IMR-90 (cell line): ENCODE measurements around the gene DCC. TPM values are rescaled to one million over a fixed set of nuclear protein-coding genes. Genes with fewer than 3 reads are reported as not detected.

Source experiments
- ATAC-seq: fragments of 200-7000 bp; cut with Tn5 transposase; 2 replicates; pipeline ENCODE4 v1.9.1; 2020; ENCODE audit warnings: low read depth, mild to moderate bottlenecking, moderate library complexity
- BruUV-seq: library from RNA; stranded (reverse); fragments of 400-500 nt; replicated peaks from 2 replicates; lab custom pipeline; 2021; lab: Mats Ljungman, UMichigan
- CTCF ChIA-PET: fragments of 300-600 bp; formaldehyde crosslinking; extraction: SDS; loops from one replicate; lab custom pipeline; 2021; ENCODE audit warnings: antibody characterized with exemption; lab: Yijun Ruan, JAX
- POLR2A ChIA-PET: fragments of 300-600 bp; sonication (Branson Sonifier 250); formaldehyde crosslinking; loops from one replicate; lab custom pipeline; 2022; ENCODE audit warnings: antibody characterized with exemption; ENCODE audit not compliant: unreplicated experiment; lab: Charles Lee
- DNase-seq: peaks from one replicate; pipeline ENCODE4 v3.0.0; 2013
- H2AFZ ChIP-seq: replicated peaks from 2 replicates; pipeline ENCODE3; 2013; ENCODE audit warnings: low read length, mild to moderate bottlenecking; ENCODE audit not compliant: poor library complexity
- H2AK5ac ChIP-seq: 2 replicates; pipeline ENCODE4 v1.6.1; 2013; ENCODE audit warnings: low read depth, low read length, inconsistent platforms
- H2AK9ac ChIP-seq: replicated peaks from 2 replicates; pipeline ENCODE3; 2013; ENCODE audit warnings: mild to moderate bottlenecking, low read depth, low read length, moderate library complexity; ENCODE audit not compliant: poor library complexity
- H2BK120ac ChIP-seq: 2 replicates; pipeline ENCODE4 v1.6.1; 2013; ENCODE audit warnings: low read depth, low read length, inconsistent platforms
- H2BK15ac ChIP-seq: 3 replicates; pipeline ENCODE4 v1.6.1; 2013; ENCODE audit warnings: low read depth, low read length, inconsistent platforms
- H2BK20ac ChIP-seq: 2 replicates; pipeline ENCODE4 v1.6.1; 2013; ENCODE audit warnings: low read depth, mild to moderate bottlenecking, inconsistent platforms, low read length, moderate library complexity
- H2BK5ac ChIP-seq: 2 replicates; pipeline ENCODE4 v1.6.1; 2013; ENCODE audit warnings: mild to moderate bottlenecking, low read depth, low read length, inconsistent platforms; ENCODE audit not compliant: poor library complexity, severe bottlenecking
- H3K14ac ChIP-seq: replicated peaks from 2 replicates; pipeline ENCODE4 v1.6.1; 2013; ENCODE audit warnings: low read depth, low read length, inconsistent platforms
- H3K18ac ChIP-seq: 2 replicates; pipeline ENCODE4 v1.6.1; 2013; ENCODE audit warnings: low read depth, low read length, control low read depth
- H3K23ac ChIP-seq: 2 replicates; pipeline ENCODE4 v1.6.1; 2013; ENCODE audit warnings: low read depth, low read length, inconsistent platforms
- H3K27ac ChIP-seq: 2 replicates; pipeline ENCODE4 v1.5.1; 2013; ENCODE audit warnings: mild to moderate bottlenecking, control low read depth, low read length; ENCODE audit not compliant: insufficient read depth
- H3K27me3 ChIP-seq: 2 replicates; pipeline ENCODE4 v1.6.1; 2013; ENCODE audit warnings: low read length; ENCODE audit not compliant: control insufficient read depth, insufficient read depth
- H3K36me3 ChIP-seq: 2 replicates; pipeline ENCODE4 v1.6.1; 2013; ENCODE audit warnings: low read length, mixed read lengths; ENCODE audit not compliant: control insufficient read depth, insufficient read depth
- H3K4ac ChIP-seq: 2 replicates; pipeline ENCODE4 v1.6.1; 2013; ENCODE audit warnings: low read depth, low read length, inconsistent platforms
- H3K4me1 ChIP-seq: 2 replicates; pipeline ENCODE4 v1.6.1; 2013; ENCODE audit warnings: low read length, mixed read lengths; ENCODE audit not compliant: control insufficient read depth, insufficient read depth
- H3K4me2 ChIP-seq: 2 replicates; pipeline ENCODE4 v1.6.1; 2013; ENCODE audit warnings: low read depth, mild to moderate bottlenecking, control low read depth, low read length, moderate library complexity
- H3K4me3 ChIP-seq: 2 replicates; pipeline ENCODE4 v1.5.1; 2013; ENCODE audit warnings: low read depth, mild to moderate bottlenecking, control low read depth, low read length, moderate library complexity; ENCODE audit not compliant: insufficient read depth
- H3K56ac ChIP-seq: 2 replicates; pipeline ENCODE4 v1.6.1; 2013; ENCODE audit warnings: low read length, inconsistent platforms; ENCODE audit not compliant: insufficient read depth; ENCODE audit errors: extremely low read depth
- H3K79me1 ChIP-seq, 2 experiments: 2 replicates each; pipeline ENCODE4 v1.6.1; 2013; ENCODE audit warnings: low read length in 2 of 2, inconsistent platforms in 1 of 2, low read depth in 1 of 2
- H3K9ac ChIP-seq: 2 replicates; pipeline ENCODE4 v1.6.1; 2013; ENCODE audit warnings: low read depth, low read length, control low read depth
- H3K9me1 ChIP-seq: 2 replicates; pipeline ENCODE4 v1.6.1; 2013; ENCODE audit warnings: low read length, inconsistent platforms; ENCODE audit not compliant: insufficient read depth
- H3K9me3 ChIP-seq: 2 replicates; pipeline ENCODE4 v1.6.1; 2013; ENCODE audit warnings: low read length; ENCODE audit not compliant: control insufficient read depth, insufficient read depth
- H4K20me1 ChIP-seq: 2 replicates; pipeline ENCODE4 v1.6.1; 2013; ENCODE audit warnings: low read length, inconsistent platforms; ENCODE audit not compliant: insufficient read depth
- H4K5ac ChIP-seq: 2 replicates; pipeline ENCODE4 v1.6.1; 2013; ENCODE audit warnings: mild to moderate bottlenecking, low read depth, low read length, control low read depth
- H4K8ac ChIP-seq, 2 experiments: 2 replicates each; pipeline ENCODE4 v1.6.1; 2013; ENCODE audit warnings: low read depth in 2 of 2, low read length in 2 of 2, control low read depth in 1 of 2, inconsistent platforms in 1 of 2
- H4K91ac ChIP-seq: 2 replicates; pipeline ENCODE4 v1.6.1; 2013; ENCODE audit warnings: low read depth, low read length, inconsistent platforms; ENCODE audit not compliant: insufficient read depth
- BHLHE40 ChIP-seq: fragments of 150-350 bp; IDR thresholded peaks from 2 replicates; pipeline ENCODE4 v1.6.1; 2016; ENCODE audit warnings: mild to moderate bottlenecking, low read depth, low read length
- CEBPB ChIP-seq: IDR thresholded peaks from 2 replicates; pipeline ENCODE4 v1.6.1; 2012; ENCODE audit warnings: low read depth, low read length, improper control_type of control experiment
- CHD1 ChIP-seq: IDR thresholded peaks from 2 replicates; pipeline ENCODE4 v1.6.1; 2012; ENCODE audit warnings: low read depth, low read length, improper control_type of control experiment
- CTCF ChIP-seq: conservative IDR thresholded peaks from 2 replicates; pipeline ENCODE4 v1.5.1; 2012; ENCODE audit warnings: mild to moderate bottlenecking, low read depth, low read length, improper control_type of control experiment
- ELK1 ChIP-seq: fragments of 150-350 bp; IDR thresholded peaks from 2 replicates; pipeline ENCODE4 v1.6.1; 2016; ENCODE audit warnings: low read depth, mild to moderate bottlenecking, low read length, moderate library complexity, borderline replicate concordance
- FOS ChIP-seq: fragments of 150-350 bp; IDR thresholded peaks from 2 replicates; pipeline ENCODE4 v1.6.1; 2016; ENCODE audit warnings: low read depth, low read length
- MAFK ChIP-seq: IDR thresholded peaks from 2 replicates; pipeline ENCODE4 v1.6.1; 2012; ENCODE audit warnings: low read depth, low read length, improper control_type of control experiment
- MAZ ChIP-seq: IDR thresholded peaks from 2 replicates; pipeline ENCODE4 v1.6.1; 2012; ENCODE audit warnings: low read depth, mild to moderate bottlenecking, low read length, improper control_type of control experiment, moderate library complexity, borderline replicate concordance
- MXI1 ChIP-seq: IDR thresholded peaks from 2 replicates; pipeline ENCODE4 v1.6.1; 2012; ENCODE audit warnings: low read depth, mild to moderate bottlenecking, low read length, moderate library complexity, borderline replicate concordance
- NFE2L2 ChIP-seq: fragments of 150-350 bp; IDR thresholded peaks from 2 replicates; pipeline ENCODE4 v1.6.1; 2016; ENCODE audit warnings: low read depth, mild to moderate bottlenecking, low read length
- RAD21 ChIP-seq: IDR thresholded peaks from 2 replicates; pipeline ENCODE4 v1.6.1; 2012; ENCODE audit warnings: low read length, improper control_type of control experiment
- RCOR1 ChIP-seq: IDR thresholded peaks from 2 replicates; pipeline ENCODE4 v1.6.1; 2012; ENCODE audit warnings: mild to moderate bottlenecking, low read length, improper control_type of control experiment; ENCODE audit not compliant: insufficient replicate concordance
- RFX5 ChIP-seq: IDR thresholded peaks from 2 replicates; pipeline ENCODE4 v1.8.0; 2012; ENCODE audit warnings: low read depth, mild to moderate bottlenecking, low read length, moderate library complexity
- SMC3 ChIP-seq: fragments of 150-350 bp; IDR thresholded peaks from 2 replicates; pipeline ENCODE4 v1.6.1; 2016; ENCODE audit warnings: low read depth, mild to moderate bottlenecking, antibody characterized with exemption, low read length, moderate library complexity
- USF2 ChIP-seq: fragments of 150-350 bp; IDR thresholded peaks from 2 replicates; pipeline ENCODE4 v1.6.1; 2017; ENCODE audit warnings: mild to moderate bottlenecking, antibody characterized with exemption, low read length, low read depth
- dilution Hi-C: fragments of 300-500 bp; cut with HindIII; formaldehyde crosslinking; loops from one replicate; pipeline ENCODE4 v1.14.3; 2018; ENCODE audit warnings: low sequenced_read_pairs; ENCODE audit not compliant: unreplicated experiment
- in situ Hi-C: fragments of 300-500 bp; cut with MboI; formaldehyde crosslinking; loops from 3 replicates; pipeline ENCODE4 v1.14.3; 2019; ENCODE audit warnings: low sequenced_read_pairs, inconsistent platforms, mixed read lengths
- intact Hi-C: fragments of 100-400 bp; cut with micrococcal nuclease; formaldehyde crosslinking; loops from 2 replicates; pipeline ENCODE4 v1.10.0; 2022
- polyA plus RNA-seq, 3 experiments: library from polyadenylated mRNA; depleted of rRNA; stranded (reverse); fragments of >200 nt; gene quantifications; 2 replicates each; pipeline ENCODE4 v1.2.3, GENCODE V29; 2012; ENCODE audit warnings: low replicate concordance in 1 of 3
- total RNA-seq: library from RNA; depleted of rRNA; stranded (reverse); fragments of >200 nt; gene quantifications from 2 replicates; pipeline ENCODE4 v1.2.3, GENCODE V29; 2012

Gene DCC
- total and polyA plus RNA-seq, 2 of the 4 experiments (the other 2 are of a cell fraction): 0.31 to 0.54 TPM

GRCh38 chr18:53421869-53422268 lies 1081.9 kb downstream of the DCC start:
- H3K36me3 ChIP-seq: no peaks in the 10 kb centered on the region
- H4K5ac ChIP-seq: no peak overlapping the region
- intact Hi-C loops (no loop called here), in situ Hi-C loops (no loop called here), dilution Hi-C loops (no loop called here)
- H3K56ac ChIP-seq: no peak overlapping the region
- no peak overlapping the region for H2BK20ac ChIP-seq
- no peaks in the 10 kb centered on the region for H3K4me1 ChIP-seq
- no peak overlapping the region for H2BK120ac ChIP-seq
- DNase-seq (no peak), ATAC-seq (no peak)
- H2AFZ ChIP-seq: no peak overlapping the region
- ChIA-PET POLR2A (no interaction called here), CTCF (no interaction called here)
- H3K23ac ChIP-seq: no peak overlapping the region
- no peak overlapping the region for H2BK5ac ChIP-seq
- no peaks in the 10 kb centered on the region for H3K27me3 ChIP-seq
- H3K79me1 ChIP-seq: no peaks in the 10 kb centered on the region
- H3K4me3 ChIP-seq: no peak overlapping the region
- H3K27ac ChIP-seq: no peak overlapping the region
- H3K9ac ChIP-seq: no peak overlapping the region
- H3K9me3 ChIP-seq: peaks cover 3% of the 10 kb centered on the region
- H4K8ac ChIP-seq: no peak overlapping the region
- no peak overlapping the region for H3K18ac ChIP-seq
- H2AK9ac ChIP-seq: no peak overlapping the region
- H2BK15ac ChIP-seq: no peak overlapping the region
- no peak for TF ChIP-seq CTCF
- no peak for TF ChIP-seq USF2
- no peak for TF ChIP-seq CEBPB
- no peak for TF ChIP-seq RFX5
- TF ChIP-seq MXI1: no peak
- no peak for TF ChIP-seq MAFK
- TF ChIP-seq ELK1: no peak
- no peak for TF ChIP-seq RAD21
- TF ChIP-seq NFE2L2: no peak
- no peak for TF ChIP-seq SMC3
- TF ChIP-seq FOS: no peak
- TF ChIP-seq RCOR1: no peak
- TF ChIP-seq CHD1: no peak
- TF ChIP-seq BHLHE40: no peak
- no peak for TF ChIP-seq MAZ
- no peak overlapping the region for H3K14ac ChIP-seq
- H4K20me1 ChIP-seq: no peaks in the 10 kb centered on the region
- H2AK5ac ChIP-seq: no peak overlapping the region
- no peak overlapping the region for H3K4ac ChIP-seq
- no peak overlapping the region for H4K91ac ChIP-seq
- H3K9me1 ChIP-seq: no peaks in the 10 kb centered on the region
- H3K4me2 ChIP-seq: no peak overlapping the region
- BruUV-seq: no TSS peak
